Measurements from ENCODE around the gene SPAG6.

The SPAG6 gene

GRCh38 chr10:22464966-22465629, 119.8 kb downstream of the SPAG6 start:
- DNase-seq: no peak

GRCh38 chr10:22466763-22467334, 121.6 kb downstream of the SPAG6 start:
- no peak for DNase-seq
